K562 (cell line): ENCODE results near the gene NTRK3. TPM values are rescaled to one million over a fixed set of nuclear protein-coding genes. Genes with fewer than 3 reads are reported as not detected.
A peak's percentile ranks its signal among the peaks of the same experiment; 100 is the strongest.

Source experiments
- ATAC-seq: fragments of 200-7000 bp; cut with Tn5 transposase; 3 replicates; pipeline ENCODE4 v1.9.1; 2020; ENCODE audit warnings: moderate library complexity
- BruUV-seq: library from RNA; stranded (reverse); fragments of 400-500 nt; replicated peaks from 2 replicates; lab custom pipeline; 2021; lab: Mats Ljungman, UMichigan
- CTCF ChIA-PET: fragments of 300-600 bp; formaldehyde crosslinking; extraction: SDS; loops from one replicate; lab custom pipeline; 2021; ENCODE audit warnings: low intra/inter-chr PET ratio; lab: Yijun Ruan, JAX
- POLR2A ChIA-PET: fragments of 300-600, 350-650 bp; sonication (Branson Sonifier 250); formaldehyde crosslinking; extraction: SDS; loops from one replicate; lab custom pipeline; 2021; ENCODE audit warnings: antibody characterized with exemption, inconsistent platforms; lab: Yijun Ruan, JAX
- DNase-seq, 4 experiments: peaks; one replicate each; pipeline versions ENCODE4 v3.0.0 to v3.0.0-alpha.2; 2011 to 2018; ENCODE audit warnings: low spot score in 3 of 4, mixed read lengths in 3 of 4; ENCODE audit errors: extremely low read depth in 1 of 4
- FAIRE-seq: peaks from 2 replicates; lab custom pipeline; 2011; peaks lifted over from hg19 to GRCh38; lab: Jason Lieb, UNC
- H2AFZ ChIP-seq: 2 replicates; pipeline ENCODE4 v1.6.0; 2011; ENCODE audit warnings: low read depth, low read length, control low read depth, inconsistent platforms
- H3K27ac ChIP-seq: fragments of 200-600 bp; 3 replicates; pipeline ENCODE4 v1.8.0; 2011; ENCODE audit warnings: low read depth, mild to moderate bottlenecking, control low read depth, inconsistent platforms, low read length, moderate library complexity, mixed read lengths; ENCODE audit errors: extremely low read depth
- H3K27me3 ChIP-seq, 2 experiments: fragments of 300-600 bp in 1 of 2; 2 replicates in 1 of 2; 3 replicates in 1 of 2; pipeline versions ENCODE4 v1.6.0 to v1.8.0; 2011; ENCODE audit warnings: inconsistent platforms in 2 of 2, low read length in 2 of 2, mild to moderate bottlenecking in 1 of 2, mixed read lengths in 1 of 2, moderate library complexity in 1 of 2; ENCODE audit not compliant: control insufficient read depth in 2 of 2, insufficient read depth in 2 of 2
- H3K36me3 ChIP-seq: fragments of 300-600 bp; 3 replicates; pipeline ENCODE4 v1.8.0; 2011; ENCODE audit warnings: mild to moderate bottlenecking, low read length, inconsistent platforms; ENCODE audit not compliant: control insufficient read depth, insufficient read depth
- H3K4me1 ChIP-seq, 2 experiments: fragments of 200-600 bp in 1 of 2; replicated peaks in 1 of 2; 2 replicates in 1 of 2; 3 replicates in 1 of 2; pipeline versions ENCODE4 v1.5.1 to v1.8.0; 2011; ENCODE audit warnings: inconsistent platforms in 2 of 2, low read length in 2 of 2, mild to moderate bottlenecking in 1 of 2, mixed read lengths in 1 of 2, moderate library complexity in 1 of 2; ENCODE audit not compliant: control insufficient read depth in 2 of 2, insufficient read depth in 2 of 2
- H3K4me2 ChIP-seq: 2 replicates; pipeline ENCODE4 v1.6.1; 2011; ENCODE audit warnings: low read length, control low read depth, inconsistent platforms, mixed read lengths; ENCODE audit not compliant: insufficient read depth
- H3K4me3 ChIP-seq: fragments of 200-600 bp; sonication (generic), shearing (Covaris generic); 2 replicates; pipeline ENCODE4 v1.5.1; 2016; ENCODE audit warnings: control low read depth, inconsistent platforms
- H3K79me2 ChIP-seq: fragments of 200-600 bp; 3 replicates; pipeline ENCODE4 v1.8.0; 2011; ENCODE audit warnings: low read length, inconsistent platforms; ENCODE audit not compliant: control insufficient read depth, insufficient read depth
- H3K9ac ChIP-seq, 2 experiments: 2 replicates each; pipeline versions ENCODE4 v1.6.0 to v1.6.1; 2011; ENCODE audit warnings: low read depth in 2 of 2, low read length in 2 of 2, control low read depth in 1 of 2, inconsistent platforms in 1 of 2, mild to moderate bottlenecking in 1 of 2, mixed read lengths in 1 of 2; ENCODE audit not compliant: insufficient read depth in 1 of 2
- H3K9me1 ChIP-seq: one replicate; pipeline ENCODE4 v1.6.0; 2011; ENCODE audit warnings: inconsistent platforms, mild to moderate bottlenecking, low read length, moderate library complexity; ENCODE audit not compliant: control insufficient read depth, insufficient read depth
- H3K9me3 ChIP-seq: replicated peaks from 2 replicates; pipeline ENCODE4 v1.5.1; 2011; ENCODE audit warnings: low read depth, low read length, inconsistent platforms; ENCODE audit not compliant: control insufficient read depth, insufficient read depth
- H4K20me1 ChIP-seq: replicated peaks from 2 replicates; pipeline ENCODE4 v1.6.1; 2011; ENCODE audit warnings: low read length, inconsistent platforms, mixed read lengths; ENCODE audit not compliant: control insufficient read depth, insufficient read depth
- ATF3 ChIP-seq, 2 experiments: fragments of 450-650 bp in 1 of 2; sonication (generic) in 1 of 2; formaldehyde crosslinking in 1 of 2; IDR thresholded peaks in 1 of 2; conservative IDR thresholded peaks in 1 of 2; 2 replicates each; pipeline versions ENCODE4 v1.6.1 to v1.8.1; 2016 to 2023; ENCODE audit warnings: mild to moderate bottlenecking in 2 of 2, moderate library complexity in 2 of 2, inconsistent platforms in 1 of 2, missing genetic modification reagents in 1 of 2
- CREM ChIP-seq: IDR thresholded peaks from 2 replicates; pipeline ENCODE4 v1.6.1; 2014; ENCODE audit warnings: antibody characterized with exemption, low read depth
- DMBX1 ChIP-seq: fragments of 250-450 bp; sonication (Bioruptor Pico); IDR thresholded peaks from 2 replicates; pipeline ENCODE4 v1.8.0; 2022; ENCODE audit warnings: inconsistent platforms, mild to moderate bottlenecking, moderate library complexity, borderline replicate concordance
- KLF16 ChIP-seq: IDR thresholded peaks from 2 replicates; pipeline ENCODE4 v1.6.1; 2016; ENCODE audit warnings: antibody characterized with exemption
- U2AF1 ChIP-seq: fragments of 200-400 bp; formaldehyde crosslinking; optimal IDR thresholded peaks from 2 replicates; pipeline ENCODE3; 2017; ENCODE audit warnings: mild to moderate bottlenecking, low read depth, low read length, moderate library complexity
- ZBTB7A ChIP-seq: IDR thresholded peaks from 2 replicates; pipeline ENCODE4 v1.6.1; 2011; ENCODE audit warnings: low read depth, mild to moderate bottlenecking, low read length, moderate library complexity, borderline replicate concordance; ENCODE audit not compliant: control insufficient read depth
- WGBS: fragments of 100-300 bp; shearing (Covaris generic); methylation state at CpG from one replicate; pipeline ENCODE4 v1.1.6; 2016; ENCODE audit warnings: low coverage, mixed read lengths; ENCODE audit not compliant: insufficient coverage; ENCODE audit errors: missing lambda C conversion rate; 5-methylcytosine and 5-hydroxymethylcytosine counted together
- in situ Hi-C: fragments of 300-500 bp; cut with MboI; formaldehyde crosslinking; loops from 4 replicates; pipeline ENCODE4 v1.15.0; 2018; ENCODE audit warnings: inconsistent platforms, mixed read lengths
- intact Hi-C: fragments of 100-400 bp; cut with micrococcal nuclease; formaldehyde crosslinking; loops from 2 replicates; pipeline ENCODE4 v1.14.2; 2022
- polyA plus RNA-seq, 8 experiments: library from polyadenylated mRNA; depleted of rRNA in 4 of 8; stranded (reverse) in 5 of 8; unstranded in 3 of 8; fragments of >200 nt; fragmentation: Nextera tagmentation in 2 of 8; fragmentation: Illumina TruSeq in 1 of 8; extraction: Ambion mirVana in 2 of 8; extraction: Trizol in 1 of 8; gene quantifications; 2 replicates each; pipeline versions ENCODE4 v1.2.1 to v1.2.3, GENCODE V29; 2011 to 2014; ENCODE audit warnings: inconsistent platforms in 1 of 8, missing spikeins in 1 of 8
- total RNA-seq, 7 experiments: library from RNA; depleted of rRNA in 6 of 7; stranded (reverse); fragments of >200 nt in 6 of 7; fragmentation: Illumina TruSeq in 2 of 7; extraction: Trizol in 2 of 7; gene quantifications; 2 replicates each; pipeline versions ENCODE4 v1.2.1 to v1.2.3, GENCODE V29; 2011 to 2021; ENCODE audit warnings: low replicate concordance in 1 of 7
- TF ChIP-seq, protein P1 (sequence below): fragments of 450-650 bp; IDR thresholded peaks from 2 replicates; pipeline ENCODE4 v1.7.0; 2016; ENCODE audit warnings: borderline replicate concordance
- TF ChIP-seq, protein P2 (sequence below): fragments of 250-450 bp; sonication (Bioruptor Pico); IDR thresholded peaks from 2 replicates; pipeline ENCODE4 v1.8.0; 2022; ENCODE audit warnings: inconsistent platforms

The NTRK3 gene
- total and polyA plus RNA-seq, 9 of the 15 experiments (the other 6 are each of a cell fraction or from before 2014, with no cell fraction given) = 0.11 to 0.13 TPM; not detected in 7

DNA sequence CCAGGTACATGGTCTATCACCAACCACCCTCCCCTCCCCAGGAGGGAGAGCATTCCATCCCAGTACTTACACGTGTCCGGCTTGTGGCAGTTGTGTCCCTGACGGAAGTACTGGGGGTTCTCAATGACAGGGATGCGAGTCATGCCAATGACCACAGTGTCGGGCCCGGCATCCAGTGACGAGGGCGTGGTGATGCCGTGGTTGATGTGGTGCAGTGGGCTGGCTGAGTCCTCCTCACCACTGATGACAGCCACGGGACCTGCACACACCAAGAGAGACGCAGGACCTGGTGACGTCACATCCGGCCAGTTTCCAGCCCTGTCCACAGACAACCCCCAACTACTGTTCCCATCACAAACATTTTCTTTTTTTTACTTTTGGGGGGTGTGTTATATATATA is 223.8 kb downstream of the NTRK3 start:
- WGBS = 3% methylated on average over 13 of the region's 13 CpGs
- in situ Hi-C loops = no loop called here
- CTCF ChIA-PET = no interaction called here

DNA sequence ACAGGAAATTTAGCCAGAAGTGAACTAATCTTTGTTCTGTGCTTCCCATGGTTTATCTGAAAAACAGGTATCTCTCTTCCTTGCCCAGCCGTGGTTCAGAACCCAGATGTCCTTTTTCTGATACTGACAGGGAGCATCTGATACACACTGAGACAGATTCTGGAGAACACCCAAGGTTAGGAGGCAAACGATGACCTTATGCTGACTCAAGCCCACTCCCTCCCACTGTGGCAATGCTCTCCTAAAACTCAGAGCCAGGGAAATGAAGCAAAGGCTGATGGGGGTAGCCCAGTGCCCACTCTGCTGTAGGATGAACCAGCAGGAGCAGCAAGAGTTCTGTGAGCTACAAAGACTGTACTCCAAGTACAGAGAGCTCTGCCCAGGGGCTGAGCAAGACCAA is 225.1 kb downstream of the NTRK3 start:
- Histone ChIP-seq H3K27me3 (no peaks in the 10 kb centered on the region; a peak in 1 of 5 replicates), H3K4me3 (no peak overlapping the region), H3K9ac (no peak overlapping the region), H3K27ac (no peak overlapping the region), H3K36me3 (no peaks in the 10 kb centered on the region), H3K79me2 (no peaks in the 10 kb centered on the region), H2AFZ (no peak overlapping the region), H3K4me1 (no peaks in the 10 kb centered on the region), H4K20me1 (no peaks in the 10 kb centered on the region; the same call in 1 of the 2 replicates), H3K4me2 (no peak overlapping the region), H3K9me3 (no peaks in the 10 kb centered on the region), H3K9me1 (no peaks in the 10 kb centered on the region)
- FAIRE-seq (no peak), DNase-seq (no peak), ATAC-seq (no peak)
- no TSS peak for BruUV-seq
- intact Hi-C loops (no loop called here), in situ Hi-C loops (no loop called here)
- POLR2A ChIA-PET = interaction anchor here (0.8 kb wide), 1 partner anchor 15 kb away, joined by 3 read pairs; no protein-coding TSS in a partner anchor
- 0% methylated on average over 2 of the region's 2 CpGs for WGBS
- CTCF ChIA-PET = no interaction called here
- TF ChIP-seq KLF16 (no peak), DMBX1 (CRISPR knock-in tag) (no peak), ZBTB7A (no peak)
- TF ChIP-seq, protein P1, sequence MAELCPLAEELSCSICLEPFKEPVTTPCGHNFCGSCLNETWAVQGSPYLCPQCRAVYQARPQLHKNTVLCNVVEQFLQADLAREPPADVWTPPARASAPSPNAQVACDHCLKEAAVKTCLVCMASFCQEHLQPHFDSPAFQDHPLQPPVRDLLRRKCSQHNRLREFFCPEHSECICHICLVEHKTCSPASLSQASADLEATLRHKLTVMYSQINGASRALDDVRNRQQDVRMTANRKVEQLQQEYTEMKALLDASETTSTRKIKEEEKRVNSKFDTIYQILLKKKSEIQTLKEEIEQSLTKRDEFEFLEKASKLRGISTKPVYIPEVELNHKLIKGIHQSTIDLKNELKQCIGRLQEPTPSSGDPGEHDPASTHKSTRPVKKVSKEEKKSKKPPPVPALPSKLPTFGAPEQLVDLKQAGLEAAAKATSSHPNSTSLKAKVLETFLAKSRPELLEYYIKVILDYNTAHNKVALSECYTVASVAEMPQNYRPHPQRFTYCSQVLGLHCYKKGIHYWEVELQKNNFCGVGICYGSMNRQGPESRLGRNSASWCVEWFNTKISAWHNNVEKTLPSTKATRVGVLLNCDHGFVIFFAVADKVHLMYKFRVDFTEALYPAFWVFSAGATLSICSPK = no peak
- TF ChIP-seq, protein P2, sequence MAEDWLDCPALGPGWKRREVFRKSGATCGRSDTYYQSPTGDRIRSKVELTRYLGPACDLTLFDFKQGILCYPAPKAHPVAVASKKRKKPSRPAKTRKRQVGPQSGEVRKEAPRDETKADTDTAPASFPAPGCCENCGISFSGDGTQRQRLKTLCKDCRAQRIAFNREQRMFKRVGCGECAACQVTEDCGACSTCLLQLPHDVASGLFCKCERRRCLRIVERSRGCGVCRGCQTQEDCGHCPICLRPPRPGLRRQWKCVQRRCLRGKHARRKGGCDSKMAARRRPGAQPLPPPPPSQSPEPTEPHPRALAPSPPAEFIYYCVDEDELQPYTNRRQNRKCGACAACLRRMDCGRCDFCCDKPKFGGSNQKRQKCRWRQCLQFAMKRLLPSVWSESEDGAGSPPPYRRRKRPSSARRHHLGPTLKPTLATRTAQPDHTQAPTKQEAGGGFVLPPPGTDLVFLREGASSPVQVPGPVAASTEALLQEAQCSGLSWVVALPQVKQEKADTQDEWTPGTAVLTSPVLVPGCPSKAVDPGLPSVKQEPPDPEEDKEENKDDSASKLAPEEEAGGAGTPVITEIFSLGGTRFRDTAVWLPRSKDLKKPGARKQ (CRISPR knock-in tag) = no peak

More for the DNA sequence above, 223.8 kb downstream of the NTRK3 start:
- POLR2A ChIA-PET = interaction anchor here (0.7 kb wide), 1 partner anchor 85 kb away, joined by 3 read pairs; no protein-coding TSS in a partner anchor
- no peaks in the 10 kb centered on the region; the same call in 1 of the 2 replicates for H4K20me1 ChIP-seq
- no peaks in the 10 kb centered on the region for H3K9me1 ChIP-seq
- H3K4me3 ChIP-seq = no peak overlapping the region
- intact Hi-C loops = no loop called here
- no peaks in the 10 kb centered on the region for H3K36me3 ChIP-seq
- 0 out of 2 replicates have a peak overlapping the region, but pooled peaks have one; percentile 11 for H3K4me2 ChIP-seq
- BruUV-seq = no TSS peak
- H2AFZ ChIP-seq = no peak overlapping the region
- H3K27ac ChIP-seq = no peak overlapping the region
- no peaks in the 10 kb centered on the region for H3K9me3 ChIP-seq
- peak; percentile 52; the same call in 1 of the 2 replicates for TF ChIP-seq CREM
- TF ChIP-seq U2AF1 = no peak
- TF ChIP-seq ATF3 (IDR thresholded peaks at IDR 0.05) = 0 out of 2 replicates have a peak, but pooled peaks have one; percentile 16
- TF ChIP-seq ATF3 (CRISPR knock-in tag; conservative IDR thresholded peaks at IDR 0.05) = no peak
- TF ChIP-seq, all 486 proteins: peak for 2
- no peak for ATAC-seq
- no peaks in the 10 kb centered on the region for H3K79me2 ChIP-seq
- H3K4me1 ChIP-seq = no peaks in the 10 kb centered on the region
- H3K27me3 ChIP-seq = no peaks in the 10 kb centered on the region
- FAIRE-seq = no peak
- DNase-seq = peak in 2 of 4 experiments; percentile 30 to 34
- no peak overlapping the region for H3K9ac ChIP-seq
